ENCODE data around the gene ATPAF1. TPM values are rescaled to one million over a fixed set of nuclear protein-coding genes. Genes with fewer than 3 reads are reported as not detected.

ATPAF1 gene
- total RNA-seq, 8 experiments from 2014 or later = 39.9 to 77.6 (median 50.8) TPM

- in situ Hi-C loops (cut with MboI; ENCODE audit: low pct_unique_long_range_greater_than_20kb in 2 of 9, low sequenced_read_pairs in 9 of 9, unreplicated experiment in 9 of 9) = no loop called here
- ATAC-seq (replicated peaks in 6 of 8) = no peak
- peak overlapping the region in 3 of 5 donors; percentile 43 to 57 (median 51) for H3K4me3 ChIP-seq
- 93 to 100% methylated on average over 1 to 3 of the region's 3 CpGs; no CpG with 5 or more reads in 8 of the 10 experiments for WGBS, 10 experiments
- no peak overlapping the region for H3K27ac ChIP-seq
- H3K4me1 ChIP-seq (replicated peaks in 1 of 2) = peaks cover 10 to 19% of the 10 kb centered on the region in 2 donors
These were observed 52.4 kb downstream of the ATPAF1 start for GRCh38 chr1:46615735-46616134.

DNA sequence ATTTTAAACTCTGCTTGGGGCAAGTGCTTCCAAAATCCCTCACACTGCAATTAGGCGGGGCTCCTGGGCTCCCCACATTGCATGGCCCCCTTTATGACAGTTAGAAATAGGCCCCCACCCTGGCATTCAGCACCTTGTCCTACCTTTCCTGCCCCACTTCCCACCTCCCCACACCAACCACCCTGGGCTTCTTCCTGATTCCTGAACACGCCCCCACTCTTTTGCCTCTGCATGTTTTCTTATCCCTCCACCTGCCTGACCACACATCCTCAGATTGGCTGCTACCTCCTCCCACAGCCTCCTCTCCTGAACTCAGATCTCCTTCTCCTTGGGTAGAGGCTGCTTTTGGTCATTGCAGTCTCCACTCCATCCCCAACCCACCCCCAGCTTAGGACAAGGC lies 53.1 kb downstream of the ATPAF1 start:
- H3K27ac ChIP-seq = no peak overlapping the region
- 100% methylated on average over 1 of the region's 2 CpGs; no CpG with 5 or more reads in 9 of the 10 experiments for WGBS, 10 experiments
- H3K4me3 ChIP-seq = no peak overlapping the region
- peaks cover 10 to 19% of the 10 kb centered on the region in 2 donors for H3K4me1 ChIP-seq (replicated peaks in 1 of 2)
- ATAC-seq (replicated peaks in 6 of 8) = no peak
- in situ Hi-C loops (cut with MboI; ENCODE audit: low pct_unique_long_range_greater_than_20kb in 2 of 9, low sequenced_read_pairs in 9 of 9, unreplicated experiment in 9 of 9) = no loop called here

DNA sequence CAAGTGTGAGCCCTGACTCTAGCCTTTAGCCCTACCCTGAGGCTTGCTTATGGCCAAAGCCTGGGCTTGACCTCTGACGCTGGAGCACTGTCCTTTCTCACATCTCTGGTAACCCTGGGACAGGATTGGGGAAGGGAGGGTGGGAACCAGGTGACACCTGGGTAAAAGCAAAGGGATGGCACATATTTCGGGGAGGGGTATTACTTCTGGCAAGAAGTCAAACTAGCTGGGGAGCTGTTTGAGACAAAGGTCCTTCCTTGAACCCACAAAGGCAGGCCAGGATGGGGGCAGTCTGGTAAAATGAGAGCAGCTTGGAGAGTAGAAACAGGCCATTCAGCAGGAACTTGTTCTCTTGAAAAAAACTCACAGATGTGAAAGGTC lies 53.6 kb downstream of the ATPAF1 start:
- Histone ChIP-seq H3K27ac (no peak overlapping the region), H3K4me3 (no peak overlapping the region), H3K4me1 (replicated peaks in 1 of 2) (peaks cover 10 to 19% of the 10 kb centered on the region in 2 donors)
- WGBS, 10 experiments = 60 to 100% (median 78%) methylated on average over 1 of the region's 2 CpGs; no CpG with 5 or more reads in 6 of the 10 experiments
- in situ Hi-C loops (cut with MboI; ENCODE audit: low pct_unique_long_range_greater_than_20kb in 2 of 9, low sequenced_read_pairs in 9 of 9, unreplicated experiment in 9 of 9) = no loop called here
- ATAC-seq (replicated peaks in 6 of 8) = no peak

- in situ Hi-C loops (cut with MboI; ENCODE audit: low pct_unique_long_range_greater_than_20kb in 2 of 9, low sequenced_read_pairs in 9 of 9, unreplicated experiment in 9 of 9) = no loop called here
- Histone ChIP-seq H3K4me3 (no peak overlapping the region), H3K27ac (no peak overlapping the region), H3K4me1 (replicated peaks in 1 of 2) (peaks cover 10 to 19% of the 10 kb centered on the region in 2 donors)
- ATAC-seq (replicated peaks in 6 of 8) = peak in 7 of 8 experiments; percentile 20 to 59 (median 35)
- WGBS, 10 experiments = 0 to 27% (median 18%) methylated on average over 1 to 4 of the region's 16 CpGs; no CpG with 5 or more reads in 6 of the 10 experiments
These were observed 54.2 kb downstream of the ATPAF1 start for GRCh38 chr1:46613661-46614603.

DNA sequence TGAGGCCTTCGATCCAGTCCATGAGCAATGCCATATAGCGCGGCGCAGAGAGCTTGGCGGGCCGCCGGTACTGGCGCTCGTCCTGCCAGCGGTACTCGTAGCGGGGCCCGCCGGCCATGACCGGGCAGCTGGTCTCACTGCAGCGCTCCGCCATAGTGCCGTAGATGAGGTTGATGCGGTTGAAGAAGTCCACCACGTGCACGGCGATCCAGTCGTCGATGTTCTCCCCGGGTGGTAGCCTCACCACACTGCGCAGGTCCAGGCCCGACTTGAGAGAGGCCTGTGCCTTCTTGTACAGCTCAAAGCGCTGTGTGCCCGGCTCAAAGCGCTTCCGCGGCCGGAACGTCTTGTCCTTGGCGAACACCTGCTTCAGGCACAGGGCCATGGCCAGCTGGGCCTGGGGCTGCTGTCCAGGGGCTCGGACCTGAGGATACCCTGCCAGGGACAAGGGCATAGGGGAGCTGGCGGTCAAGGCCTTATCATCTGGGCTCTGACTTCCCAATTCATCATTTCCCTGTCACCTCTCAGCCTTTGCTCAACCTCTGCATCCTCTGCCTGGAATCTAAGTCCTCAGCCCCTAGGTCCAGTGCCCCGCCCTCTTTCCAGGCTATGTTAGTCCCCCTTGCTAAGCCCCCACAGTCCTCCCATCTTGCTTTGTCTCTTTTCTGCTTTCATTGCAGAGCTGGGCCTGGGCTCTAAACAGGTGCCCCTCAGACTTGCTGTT lies 55.1 kb downstream of the ATPAF1 start:
- ATAC-seq (replicated peaks in 6 of 8) = no peak
- H3K27ac ChIP-seq = no peak overlapping the region
- WGBS, 10 experiments = 67 to 100% (median 96%) methylated on average over 1 to 18 of the region's 38 CpGs; no CpG with 5 or more reads in 5 of the 10 experiments
- in situ Hi-C loops (cut with MboI; ENCODE audit: low pct_unique_long_range_greater_than_20kb in 2 of 9, low sequenced_read_pairs in 9 of 9, unreplicated experiment in 9 of 9) = no loop called here
- no peak overlapping the region for H3K4me3 ChIP-seq
- peaks cover 10 to 19% of the 10 kb centered on the region in 2 donors for H3K4me1 ChIP-seq (replicated peaks in 1 of 2)

DNA sequence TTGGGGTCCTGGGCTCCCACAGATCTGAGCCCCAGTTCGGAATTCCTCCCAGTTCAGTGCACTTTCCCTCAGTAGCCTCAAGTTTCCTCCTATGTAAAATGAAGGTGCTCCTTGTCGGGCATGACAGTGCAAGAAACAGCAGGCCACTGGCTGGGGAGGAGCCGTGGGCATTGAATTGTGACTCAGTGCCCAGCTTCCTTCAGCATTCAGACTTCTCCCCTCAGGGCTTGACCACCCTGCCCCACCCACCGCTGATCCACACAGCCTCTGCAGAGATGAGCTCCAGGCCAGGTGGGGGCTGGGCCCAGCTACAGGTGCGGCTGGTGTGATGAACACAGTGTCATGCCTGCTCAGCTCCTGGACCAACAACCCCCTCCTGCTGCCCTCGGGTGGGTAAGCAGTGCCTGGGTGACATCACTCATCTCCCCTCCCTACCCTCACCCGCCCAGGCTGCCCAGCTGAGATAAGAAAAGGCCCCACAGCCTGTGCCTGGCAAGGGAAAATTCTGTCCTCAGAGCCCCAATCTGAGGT lies 56.4 kb downstream of the ATPAF1 start:
- WGBS, 10 experiments = 20 to 100% (median 71%) methylated on average over 1 to 2 of the region's 7 CpGs; no CpG with 5 or more reads in 5 of the 10 experiments
- ATAC-seq (replicated peaks in 6 of 8) = peak in 4 of 8 experiments; percentile 2 to 27 (median 13)
- Histone ChIP-seq H3K4me1 (replicated peaks in 1 of 2) (peaks cover 10 to 16% of the 10 kb centered on the region in 2 donors), H3K4me3 (no peak overlapping the region), H3K27ac (no peak overlapping the region)
- in situ Hi-C loops (cut with MboI; ENCODE audit: low pct_unique_long_range_greater_than_20kb in 2 of 9, low sequenced_read_pairs in 9 of 9, unreplicated experiment in 9 of 9) = no loop called here

- WGBS, 10 experiments = 0 to 100% (median 92%) methylated on average over 1 to 7 of the region's 7 CpGs; no CpG with 5 or more reads in 2 of the 10 experiments
- in situ Hi-C loops (cut with MboI; ENCODE audit: low pct_unique_long_range_greater_than_20kb in 2 of 9, low sequenced_read_pairs in 9 of 9, unreplicated experiment in 9 of 9) = no loop called here
- peak in 2 of 8 experiments; percentile 45 to 58 for ATAC-seq (replicated peaks in 6 of 8)
- Histone ChIP-seq H3K4me1 (replicated peaks in 1 of 2) (peaks cover 6 to 7% of the 10 kb centered on the region in 2 donors), H3K4me3 (no peak overlapping the region), H3K27ac (no peak overlapping the region)
These were observed 60.6 kb downstream of the ATPAF1 start for GRCh38 chr1:46607345-46608130.

GRCh38 chr1:46606255-46606965 lies 61.8 kb downstream of the ATPAF1 start:
- no peak overlapping the region for H3K27ac ChIP-seq
- peaks cover 6 to 7% of the 10 kb centered on the region in 2 donors for H3K4me1 ChIP-seq (replicated peaks in 1 of 2)
- WGBS, 10 experiments = 79 to 100% (median 83%) methylated on average over 1 to 2 of the region's 2 CpGs; no CpG with 5 or more reads in 5 of the 10 experiments
- no peak overlapping the region for H3K4me3 ChIP-seq
- in situ Hi-C loops (cut with MboI; ENCODE audit: low pct_unique_long_range_greater_than_20kb in 2 of 9, low sequenced_read_pairs in 9 of 9, unreplicated experiment in 9 of 9) = no loop called here
- no peak for ATAC-seq (replicated peaks in 6 of 8)

DNA sequence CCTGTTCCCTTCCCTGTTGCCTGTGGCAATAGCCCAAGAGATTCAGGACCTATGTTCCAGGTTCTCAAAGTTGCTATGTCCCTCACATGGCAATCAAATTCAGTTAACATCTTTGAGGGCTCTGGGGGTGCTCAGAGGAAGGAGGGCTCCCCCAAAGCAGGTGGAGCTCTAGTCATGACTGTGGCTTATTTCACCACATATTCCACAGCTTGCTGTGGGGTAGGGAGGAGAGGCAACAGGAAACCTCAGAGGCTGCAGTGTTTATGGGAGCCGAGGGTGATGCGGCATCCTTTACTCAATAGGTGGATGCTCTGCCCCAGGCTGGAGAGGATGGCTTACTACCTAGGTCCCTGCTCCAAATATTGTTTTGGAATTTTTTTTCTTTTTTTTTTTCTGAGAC lies 62.9 kb downstream of the ATPAF1 start:
- Histone ChIP-seq H3K4me3 (no peak overlapping the region), H3K4me1 (replicated peaks in 1 of 2) (peaks cover 6 to 7% of the 10 kb centered on the region in 2 donors), H3K27ac (no peak overlapping the region)
- in situ Hi-C loops (cut with MboI; ENCODE audit: low pct_unique_long_range_greater_than_20kb in 2 of 9, low sequenced_read_pairs in 9 of 9, unreplicated experiment in 9 of 9) = no loop called here
- WGBS, 10 experiments = 80 to 100% (median 100%) methylated on average over 1 to 2 of the region's 2 CpGs; no CpG with 5 or more reads in 5 of the 10 experiments
- ATAC-seq (replicated peaks in 6 of 8) = no peak

- ATAC-seq (replicated peaks in 6 of 8) = peak; percentile 71 to 95 (median 94)
- Histone ChIP-seq H3K4me3 (peak within 1 kb of the TSS; percentile 47 to 69 (median 50)), H3K4me1 (replicated peaks in 1 of 2) (peaks cover 6 to 7% of the 10 kb centered on the region in 2 donors), H3K27ac (no peak within 1 kb of the TSS)
- in situ Hi-C loops (cut with MboI; ENCODE audit: low pct_unique_long_range_greater_than_20kb in 2 of 9, low sequenced_read_pairs in 9 of 9, unreplicated experiment in 9 of 9) = no loop called here
- 0 to 30% (median 5%) methylated on average over 4 to 24 of the region's 53 CpGs; no CpG with 5 or more reads in 4 of the 10 experiments for WGBS, 10 experiments
These were observed 64.2 kb downstream of the ATPAF1 start, which contains the start of gene MKNK1 for GRCh38 chr1:46603858-46604549. TSS of gene MKNK1 (minus strand) at chr1:46604268. CDS start at chr1:46583327, 20,941 bp downstream.

DNA sequence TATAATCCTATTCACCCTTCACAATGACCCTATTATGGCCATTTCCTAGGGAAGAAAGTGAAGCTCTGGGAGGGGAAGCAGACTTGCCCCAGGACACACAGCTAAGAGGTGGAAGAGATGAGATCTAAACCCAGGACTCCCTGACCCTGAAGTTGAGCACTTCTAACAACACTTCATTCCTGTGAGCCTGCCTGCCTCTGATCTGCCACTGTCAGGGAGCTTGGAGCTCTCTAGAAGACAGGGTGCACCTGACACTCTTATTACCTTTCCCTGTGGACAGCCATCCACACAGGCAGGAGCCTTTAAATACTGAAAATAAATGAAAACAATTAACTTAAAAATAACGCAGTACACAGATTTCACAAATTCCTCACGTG lies 64.7 kb downstream of the ATPAF1 start:
- H3K27ac ChIP-seq = no peak overlapping the region
- in situ Hi-C loops (cut with MboI; ENCODE audit: low pct_unique_long_range_greater_than_20kb in 2 of 9, low sequenced_read_pairs in 9 of 9, unreplicated experiment in 9 of 9) = no loop called here
- H3K4me1 ChIP-seq (replicated peaks in 1 of 2) = peaks cover 6 to 7% of the 10 kb centered on the region in 2 donors
- 0 to 6% (median 0%) methylated on average over 1 to 2 of the region's 2 CpGs; no CpG with 5 or more reads in 4 of the 10 experiments for WGBS, 10 experiments
- H3K4me3 ChIP-seq = peak overlapping the region; percentile 47 to 69 (median 50)
- peak; percentile 2 to 44 (median 15) for ATAC-seq (replicated peaks in 6 of 8)

Data from motor neuron (in vitro differentiated cells).